Hypothalamus (tissue), 51 donors: Measurements from ENCODE around the gene AGPAT4.
A peak's percentile ranks its signal among the peaks of the same experiment; 100 is the strongest.

ENCODE experiments used
- DNase-seq, 51 donors: peaks; one replicate each; lab custom pipeline; 2025; lab: John Stamatoyannopoulos, UW

The AGPAT4 gene

GRCh38 chr6:161150136-161150535 is 123.7 kb downstream of the AGPAT4 start:
- no peak for DNase-seq

- DNase-seq: no peak
Observed at GRCh38 chr6:161143663-161144430, 130.0 kb downstream of the AGPAT4 start.

GRCh38 chr6:161142957-161143296 is 130.9 kb downstream of the AGPAT4 start:
- DNase-seq: no peak

- DNase-seq: no peak
Observed at GRCh38 chr6:161141173-161141572, 132.7 kb downstream of the AGPAT4 start.

- DNase-seq: no peak
Observed at GRCh38 chr6:161140554-161140875, 133.3 kb downstream of the AGPAT4 start.

- DNase-seq: peak in 3 of 51 donors; percentile 22 to 42 (median 29)
Observed at GRCh38 chr6:161139766-161140553, 133.9 kb downstream of the AGPAT4 start.

GRCh38 chr6:161139304-161139765 is 134.5 kb downstream of the AGPAT4 start:
- no peak for DNase-seq

- peak in 10 of 51 donors; percentile 29 to 57 (median 40) for DNase-seq
Observed at GRCh38 chr6:161138543-161139303, 135.1 kb downstream of the AGPAT4 start.

- no peak for DNase-seq
Observed at GRCh38 chr6:161137839-161138542, 135.9 kb downstream of the AGPAT4 start.

- DNase-seq: no peak
Observed at GRCh38 chr6:161137320-161137719, 136.5 kb downstream of the AGPAT4 start.

GRCh38 chr6:161136655-161137054 is 137.2 kb downstream of the AGPAT4 start:
- no peak for DNase-seq

- DNase-seq: peak in 2 of 51 donors; percentile 19 to 52
Observed at GRCh38 chr6:161135695-161136591, 137.9 kb downstream of the AGPAT4 start.

GRCh38 chr6:161134550-161135298 is 139.1 kb downstream of the AGPAT4 start:
- no peak for DNase-seq

GRCh38 chr6:161133963-161134362 is 139.9 kb downstream of the AGPAT4 start:
- no peak for DNase-seq

GRCh38 chr6:161132384-161132783 is 141.5 kb downstream of the AGPAT4 start:
- no peak for DNase-seq

GRCh38 chr6:161130967-161131766 is 142.7 kb downstream of the AGPAT4 start:
- DNase-seq: no peak

- DNase-seq: no peak
Observed at GRCh38 chr6:161130541-161130940, 143.3 kb downstream of the AGPAT4 start.

GRCh38 chr6:161128680-161129196 is 145.1 kb downstream of the AGPAT4 start:
- DNase-seq: no peak
